Measurements from ENCODE around the gene SYK. TPM values are rescaled to one million over a fixed set of nuclear protein-coding genes. Genes with fewer than 3 reads are reported as not detected.

The SYK gene
- total RNA-seq, 4 donors from 2014 or later: 6.7 to 22.2 (median 9.0) TPM

GRCh38 chr9:90872835-90873294 lies 71.2 kb downstream of the SYK start:
- intact Hi-C loops (cut with DNase I; ENCODE audit: low total_unique reads): no loop called here
- Histone ChIP-seq H3K4me1 (no peaks in the 10 kb centered on the region), H3K9me3 (no peaks in the 10 kb centered on the region), H3K27me3 (no peaks in the 10 kb centered on the region), H3K27ac (no peak overlapping the region), H3K36me3 (no peaks in the 10 kb centered on the region), H3K4me3 (no peak overlapping the region)
- no peak for DNase-seq
- TF ChIP-seq, protein P1, sequence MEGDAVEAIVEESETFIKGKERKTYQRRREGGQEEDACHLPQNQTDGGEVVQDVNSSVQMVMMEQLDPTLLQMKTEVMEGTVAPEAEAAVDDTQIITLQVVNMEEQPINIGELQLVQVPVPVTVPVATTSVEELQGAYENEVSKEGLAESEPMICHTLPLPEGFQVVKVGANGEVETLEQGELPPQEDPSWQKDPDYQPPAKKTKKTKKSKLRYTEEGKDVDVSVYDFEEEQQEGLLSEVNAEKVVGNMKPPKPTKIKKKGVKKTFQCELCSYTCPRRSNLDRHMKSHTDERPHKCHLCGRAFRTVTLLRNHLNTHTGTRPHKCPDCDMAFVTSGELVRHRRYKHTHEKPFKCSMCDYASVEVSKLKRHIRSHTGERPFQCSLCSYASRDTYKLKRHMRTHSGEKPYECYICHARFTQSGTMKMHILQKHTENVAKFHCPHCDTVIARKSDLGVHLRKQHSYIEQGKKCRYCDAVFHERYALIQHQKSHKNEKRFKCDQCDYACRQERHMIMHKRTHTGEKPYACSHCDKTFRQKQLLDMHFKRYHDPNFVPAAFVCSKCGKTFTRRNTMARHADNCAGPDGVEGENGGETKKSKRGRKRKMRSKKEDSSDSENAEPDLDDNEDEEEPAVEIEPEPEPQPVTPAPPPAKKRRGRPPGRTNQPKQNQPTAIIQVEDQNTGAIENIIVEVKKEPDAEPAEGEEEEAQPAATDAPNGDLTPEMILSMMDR (IDR thresholded peaks at IDR 0.05): no peak
- TF ChIP-seq POLR2A (IDR thresholded peaks at IDR 0.05): no peak

DNA sequence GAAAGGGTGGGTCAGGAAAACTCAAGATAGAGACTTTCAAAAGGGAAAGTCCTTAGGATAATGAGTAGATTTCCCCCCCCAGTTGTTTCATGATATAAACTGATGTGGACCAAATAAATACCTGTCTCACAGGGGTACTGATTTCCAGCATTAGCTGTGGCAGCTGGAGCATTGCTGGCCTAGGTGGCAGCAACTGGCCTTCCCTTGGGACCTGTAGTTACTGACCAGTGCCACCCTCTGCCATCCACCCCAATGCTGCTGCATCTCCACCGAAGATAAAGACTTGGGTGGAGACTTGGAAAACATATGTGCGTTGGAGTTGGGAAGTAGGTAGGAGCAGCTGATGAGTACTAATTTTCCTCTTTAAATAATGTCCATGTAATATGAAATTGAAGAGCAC lies 71.8 kb downstream of the SYK start:
- Histone ChIP-seq H3K4me1 (no peaks in the 10 kb centered on the region), H3K27ac (no peak overlapping the region), H3K27me3 (no peaks in the 10 kb centered on the region), H3K4me3 (no peak overlapping the region), H3K9me3 (no peaks in the 10 kb centered on the region), H3K36me3 (no peaks in the 10 kb centered on the region)
- intact Hi-C loops (cut with DNase I; ENCODE audit: low total_unique reads): no loop called here
- TF ChIP-seq, protein P1 (IDR thresholded peaks at IDR 0.05): no peak
- TF ChIP-seq POLR2A (IDR thresholded peaks at IDR 0.05): no peak
- no peak for DNase-seq

DNA sequence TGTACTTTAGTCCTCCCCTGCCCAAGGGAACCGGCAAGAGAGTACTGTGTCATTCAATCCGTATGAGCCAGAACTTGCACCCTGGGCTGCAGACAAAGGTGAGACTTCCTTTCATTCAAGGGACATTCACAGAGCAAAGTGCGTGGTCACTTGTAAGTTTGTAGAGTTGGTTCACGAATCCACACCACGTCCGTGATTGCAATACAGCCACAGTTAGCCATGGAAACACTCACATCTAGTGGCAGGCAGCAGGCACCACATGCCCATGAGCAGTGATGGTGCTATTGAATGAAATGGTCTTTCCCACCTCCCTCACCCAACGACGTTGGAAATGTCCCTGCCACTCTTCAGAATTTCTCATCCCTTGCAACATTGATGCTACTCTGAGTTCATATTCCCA lies 72.6 kb downstream of the SYK start:
- intact Hi-C loops (cut with DNase I; ENCODE audit: low total_unique reads): no loop called here
- H3K4me3 ChIP-seq: no peak overlapping the region
- no peak overlapping the region for H3K27ac ChIP-seq
- no peaks in the 10 kb centered on the region for H3K4me1 ChIP-seq
- no peaks in the 10 kb centered on the region for H3K27me3 ChIP-seq
- DNase-seq: no peak
- no peak for TF ChIP-seq POLR2A (IDR thresholded peaks at IDR 0.05)
- TF ChIP-seq, protein P1 (IDR thresholded peaks at IDR 0.05): no peak
- H3K36me3 ChIP-seq: no peaks in the 10 kb centered on the region
- no peaks in the 10 kb centered on the region for H3K9me3 ChIP-seq

GRCh38 chr9:90878562-90878961 lies 76.9 kb downstream of the SYK start:
- Histone ChIP-seq H3K27ac (no peak overlapping the region), H3K36me3 (no peaks in the 10 kb centered on the region), H3K4me1 (no peaks in the 10 kb centered on the region), H3K27me3 (no peaks in the 10 kb centered on the region), H3K9me3 (no peaks in the 10 kb centered on the region), H3K4me3 (no peak overlapping the region)
- intact Hi-C loops (cut with DNase I; ENCODE audit: low total_unique reads): no loop called here
- TF ChIP-seq POLR2A (IDR thresholded peaks at IDR 0.05): no peak
- TF ChIP-seq, protein P1 (IDR thresholded peaks at IDR 0.05): no peak
- DNase-seq: no peak

GRCh38 chr9:90880066-90880465 lies 78.4 kb downstream of the SYK start:
- TF ChIP-seq POLR2A (IDR thresholded peaks at IDR 0.05): no peak
- TF ChIP-seq, protein P1 (IDR thresholded peaks at IDR 0.05): no peak
- intact Hi-C loops (cut with DNase I; ENCODE audit: low total_unique reads): no loop called here
- Histone ChIP-seq H3K27me3 (no peaks in the 10 kb centered on the region), H3K36me3 (no peaks in the 10 kb centered on the region), H3K4me1 (no peaks in the 10 kb centered on the region), H3K4me3 (no peak overlapping the region), H3K9me3 (peaks cover 0 to 2% of the 10 kb centered on the region in 2 donors), H3K27ac (no peak overlapping the region)
- no peak for DNase-seq
